HG02763 (cell line): ENCODE data around the gene PEDS1.
"Not testable (repeated sequence)": the region's sequence is repeated elsewhere in the genome, so short reads cannot be mapped to it uniquely, and the experiment has no call there.

ENCODE experiments used
- ATAC-seq: cut with Tn5 transposase; IDR thresholded peaks from one replicate; pipeline ENCODE4 v1.9.1; 2021; ENCODE audit warnings: mild to moderate bottlenecking, moderate library complexity; ENCODE audit not compliant: unreplicated experiment

The PEDS1 gene

GRCh38 chr20:50115041-50115512 is 38.4 kb downstream of the PEDS1 start:
- ATAC-seq = no peak

DNA sequence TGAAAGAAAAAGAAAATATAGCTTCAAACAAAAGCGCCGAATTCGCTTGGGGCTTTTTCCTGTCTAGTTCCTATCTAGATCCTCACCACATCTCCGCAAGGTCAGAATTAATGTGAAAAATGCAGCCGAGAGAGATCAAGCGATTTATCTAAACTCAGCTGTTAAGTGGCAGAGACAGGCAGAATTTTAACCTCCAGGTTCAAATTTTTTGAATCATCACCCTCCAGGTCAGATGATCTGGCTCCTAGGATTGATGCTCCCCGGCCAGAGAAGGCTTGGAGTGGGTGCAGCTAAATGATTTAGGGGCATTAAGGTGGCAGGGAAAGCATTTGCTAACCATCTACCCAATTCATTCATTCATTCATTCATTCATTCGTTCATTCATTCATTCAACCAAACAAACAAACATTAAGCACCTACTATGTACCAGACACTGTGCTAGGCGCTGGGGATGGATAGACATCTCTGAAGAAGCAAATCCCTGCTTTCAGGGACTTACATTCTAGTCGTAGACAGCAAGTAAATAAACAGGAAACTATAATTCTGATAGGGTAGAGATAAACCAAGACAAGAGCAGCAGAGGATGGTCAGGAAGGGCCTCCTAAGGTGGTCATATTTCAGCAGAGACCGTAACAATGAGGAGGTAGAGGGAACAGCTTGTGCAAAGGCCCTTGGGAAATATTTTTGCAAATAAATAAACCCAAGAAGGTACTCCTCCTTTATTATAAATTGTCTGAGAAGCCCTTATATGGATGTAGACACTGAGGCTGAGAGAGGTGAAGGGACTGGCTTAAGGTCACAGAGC is 39.9 kb downstream of the PEDS1 start:
- ATAC-seq = no peak

- ATAC-seq = peak; percentile 48
Observed at GRCh38 chr20:50112512-50113419, 40.8 kb downstream of the PEDS1 start, which contains the start of gene UBE2V1. Gene UBE2V1, minus strand, starts transcription at chr20:50113150. Its CDS starts 22 bp downstream, at chr20:50113128.

- ATAC-seq = no peak
Observed at GRCh38 chr20:50111829-50112495, 41.6 kb downstream of the PEDS1 start.

DNA sequence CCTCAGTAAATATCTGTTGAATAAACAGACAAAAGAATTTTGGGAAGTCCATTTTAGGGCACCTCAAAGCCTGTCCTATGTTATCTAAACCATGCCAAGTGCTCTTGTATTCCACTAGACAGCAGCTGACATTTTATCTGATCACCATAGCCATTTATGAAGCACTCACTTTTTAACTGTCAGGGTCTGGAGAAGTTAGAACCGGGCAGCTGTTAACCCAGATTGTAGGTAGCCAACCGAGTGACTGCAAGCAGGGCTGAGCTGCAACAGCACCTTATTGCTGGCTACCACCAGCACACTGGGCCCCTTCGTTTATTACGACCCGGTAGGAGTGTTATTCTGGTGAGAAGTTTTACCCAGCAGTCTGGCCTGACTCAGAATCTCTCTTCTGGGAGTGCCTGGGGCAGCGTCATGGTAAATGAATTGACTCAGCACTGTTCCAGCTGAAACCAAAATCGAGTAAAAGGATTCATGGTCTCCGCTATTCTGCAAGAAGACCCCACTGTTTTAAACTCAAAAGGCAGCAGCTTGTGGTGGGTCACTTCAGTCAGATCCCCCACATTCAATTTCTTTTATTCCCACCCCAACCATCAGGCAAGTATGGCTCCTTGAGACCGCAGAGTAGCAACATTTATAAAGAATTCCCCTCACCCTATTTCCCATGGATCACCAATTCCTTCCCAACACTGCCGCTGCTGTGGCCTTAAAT is 42.2 kb downstream of the PEDS1 start:
- ATAC-seq = no peak

DNA sequence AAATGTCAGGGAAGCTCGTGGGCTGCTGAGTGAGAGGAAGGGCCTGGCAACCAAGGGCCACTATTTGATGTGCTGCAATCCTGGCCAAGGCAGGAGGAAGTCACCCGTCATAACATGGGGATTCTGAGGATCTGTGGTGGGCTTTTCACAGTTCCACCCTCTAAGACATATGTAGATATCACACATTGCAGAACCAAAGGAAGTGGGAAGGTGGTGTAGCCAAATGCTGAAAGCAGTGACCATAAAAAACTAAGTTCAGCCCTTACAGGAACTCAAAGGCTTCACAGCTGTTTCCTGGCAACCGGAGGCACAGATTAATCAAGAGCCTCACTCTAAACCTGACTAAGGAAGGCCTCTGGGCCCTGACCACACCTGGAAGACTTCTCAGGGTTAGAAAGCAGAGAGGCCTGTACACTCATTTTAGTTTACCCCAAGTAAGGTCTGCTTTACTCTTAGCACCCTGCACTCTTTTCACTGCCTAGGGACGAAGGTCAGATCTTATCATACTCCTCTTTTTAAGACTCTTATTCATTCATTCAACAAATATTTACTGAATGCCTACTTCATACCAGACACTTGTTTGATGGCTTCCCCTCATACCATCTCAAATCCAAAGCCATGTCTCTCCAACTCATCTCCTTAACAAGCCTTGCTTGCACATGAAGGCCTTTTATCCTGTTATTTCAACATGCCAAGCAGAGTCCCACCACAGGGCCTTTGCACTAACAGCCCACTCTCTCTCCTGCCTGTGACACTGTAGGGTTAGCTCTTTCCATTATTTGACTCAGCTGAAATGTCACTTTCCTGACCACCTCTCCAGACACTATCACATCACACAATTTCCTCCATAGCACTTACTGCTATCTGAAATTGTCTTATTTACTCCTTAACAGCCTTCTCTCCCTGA is 43.1 kb downstream of the PEDS1 start:
- no peak for ATAC-seq

DNA sequence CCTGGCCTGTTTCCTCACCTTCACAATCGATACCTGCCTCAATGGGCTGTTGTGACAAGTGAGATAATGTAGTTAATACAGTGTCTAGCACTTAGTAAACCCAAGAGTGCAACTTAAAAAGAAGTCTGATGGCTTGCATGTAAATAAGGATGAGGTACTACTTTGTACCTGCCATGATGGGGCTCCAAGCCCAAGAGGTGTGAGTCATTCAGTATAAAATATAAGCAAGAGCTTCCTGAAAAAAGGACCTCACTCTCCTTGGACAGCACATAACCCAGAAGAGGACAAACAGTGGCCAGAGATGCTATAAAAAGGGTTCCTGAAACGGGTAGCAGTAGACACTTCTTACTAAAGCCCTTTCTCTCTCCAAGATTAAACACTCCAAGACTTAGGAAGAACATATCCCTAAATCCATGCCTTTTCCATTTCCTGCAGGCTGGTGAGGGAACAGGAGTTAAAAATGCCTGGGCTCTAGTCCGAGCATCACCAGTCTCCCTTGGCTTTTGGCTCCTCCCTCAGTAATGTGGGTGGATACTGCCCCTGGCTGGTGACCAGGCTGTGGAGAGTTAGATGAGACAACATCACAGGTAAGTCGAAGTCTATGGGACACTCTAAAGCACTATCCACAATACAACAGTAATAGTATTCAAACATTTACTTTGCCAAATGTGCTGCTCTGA is 44.8 kb downstream of the PEDS1 start:
- ATAC-seq = no peak

DNA sequence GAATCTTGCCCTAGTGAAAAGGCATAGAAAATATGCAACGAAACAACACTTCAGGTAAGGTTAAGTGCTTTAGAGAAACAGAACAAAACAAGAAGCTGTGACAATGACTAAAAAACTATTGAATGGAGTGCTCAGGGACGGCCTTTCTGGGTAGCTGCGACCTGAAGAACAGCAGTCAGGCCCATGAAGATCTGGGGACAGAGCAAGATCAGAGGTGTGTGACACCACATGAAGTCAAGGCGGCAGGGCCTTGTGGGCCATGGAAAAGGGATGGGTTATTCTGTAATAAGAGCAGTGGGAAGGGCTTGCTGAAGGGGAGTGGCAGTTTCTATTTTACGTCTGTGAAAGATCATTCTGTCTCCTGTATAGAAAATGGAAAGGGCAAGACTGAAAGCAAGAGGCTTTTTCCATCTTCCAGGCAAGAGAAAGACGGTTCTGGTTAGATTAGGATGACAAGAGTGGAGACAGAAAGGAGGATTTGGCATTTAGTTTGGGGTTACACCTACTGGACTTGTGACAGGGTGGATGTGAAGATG is 45.7 kb downstream of the PEDS1 start:
- ATAC-seq = no peak

- no peak for ATAC-seq
Observed at GRCh38 chr20:50107086-50107660, 46.4 kb downstream of the PEDS1 start.

DNA sequence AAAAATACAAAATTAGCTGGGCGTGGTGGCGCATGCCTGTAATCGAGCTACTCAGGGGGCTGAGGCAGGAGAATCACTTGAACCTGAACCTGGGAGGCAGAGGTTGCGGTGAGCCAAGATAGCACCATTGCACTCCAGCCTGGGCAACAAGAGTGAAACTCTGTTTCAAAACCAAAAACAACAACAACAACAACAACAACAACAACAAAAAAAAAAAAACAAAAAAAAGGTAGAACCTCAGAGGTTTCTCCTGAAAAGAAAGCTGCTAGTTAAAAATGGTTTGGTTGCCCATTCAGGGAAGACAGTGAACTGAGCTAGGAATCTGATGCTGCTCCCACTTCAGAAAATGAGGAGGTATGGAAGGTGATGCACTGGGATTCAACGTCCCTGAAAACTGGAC is 46.9 kb downstream of the PEDS1 start:
- ATAC-seq = not testable (repeated sequence)
